Left ventricle myocardium inferior (tissue), 1 donor: Measurements from ENCODE around the gene WHAMM. TPM values are rescaled to one million over a fixed set of nuclear protein-coding genes. Genes with fewer than 3 reads are reported as not detected.

ENCODE experiments used
- DNase-seq: peaks from one replicate; pipeline ENCODE4 v3.0.0-alpha.2; 2020
- H3K27ac ChIP-seq: fragments of 200-600 bp; replicated peaks from 2 replicates; pipeline ENCODE4 v1.8.0; 2021
- H3K27me3 ChIP-seq: fragments of 200-600 bp; 2 replicates; pipeline ENCODE4 v1.8.0; 2021; ENCODE audit warnings: low read depth
- H3K36me3 ChIP-seq: fragments of 200-600 bp; 2 replicates; pipeline ENCODE4 v1.8.0; 2021
- H3K4me1 ChIP-seq: fragments of 200-600 bp; 2 replicates; pipeline ENCODE4 v1.8.0; 2021
- H3K4me3 ChIP-seq: fragments of 200-600 bp; 2 replicates; pipeline ENCODE4 v1.8.0; 2021; ENCODE audit warnings: mild to moderate bottlenecking, moderate library complexity
- H3K9me3 ChIP-seq: fragments of 200-600 bp; replicated peaks from 2 replicates; pipeline ENCODE4 v1.8.0; 2021
- intact Hi-C: fragments of 100-400 bp; cut with micrococcal nuclease; formaldehyde crosslinking; loops from one replicate; pipeline ENCODE4 v1.11.0; 2022
- total RNA-seq: library from RNA; stranded (reverse); fragmentation: NEBNext Ultra II Directional; extraction: Animal tissue kit (Norgen Biotek cat#: 25700); gene quantifications from one replicate; pipeline ENCODE4 v1.2.1, GENCODE V29; 2021
- TF ChIP-seq, protein P1 (sequence below): fragments of 200-600 bp; IDR thresholded peaks from 2 replicates; pipeline ENCODE4 v1.8.0; 2021; ENCODE audit warnings: antibody characterized with exemption, mild to moderate bottlenecking, borderline replicate concordance
- donor health status: DM: no; HTN: yes; CAD: no; lungs with severe emphysema.

WHAMM gene
- total RNA-seq, 1 donor from 2014 or later: 5.4 TPM

DNA sequence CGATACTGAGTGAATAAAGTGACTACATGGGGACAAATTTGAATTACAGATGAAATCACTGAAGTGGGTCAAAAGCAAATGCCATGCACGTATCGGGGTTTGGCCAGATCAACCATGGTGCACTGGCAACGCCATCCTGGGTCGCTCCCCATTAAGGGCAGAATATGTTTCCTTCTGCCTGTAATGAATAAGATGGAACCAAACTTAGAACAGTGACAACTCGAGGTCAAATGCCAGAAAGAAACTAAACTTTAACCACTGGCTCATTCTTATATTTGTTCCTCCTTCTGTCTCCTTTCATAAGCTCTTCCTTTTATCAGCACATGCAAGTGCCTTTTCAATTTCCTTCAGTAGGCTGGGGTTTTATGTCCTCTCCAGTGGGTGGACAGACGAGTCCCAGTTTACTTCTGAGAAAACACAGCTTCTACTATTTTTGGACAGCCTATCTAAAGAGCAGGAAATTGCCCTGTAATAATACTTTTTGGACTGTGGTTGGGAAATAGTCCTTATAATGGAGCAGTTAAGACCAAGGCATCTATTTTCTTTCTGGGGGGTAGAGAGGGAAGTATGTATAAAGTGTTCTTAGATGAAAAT, 61.4 kb downstream of the WHAMM start:
- Histone ChIP-seq H3K27me3 (no peaks in the 10 kb centered on the region), H3K9me3 (no peaks in the 10 kb centered on the region), H3K4me3 (no peak overlapping the region), H3K36me3 (no peaks in the 10 kb centered on the region), H3K27ac (no peak overlapping the region), H3K4me1 (peaks cover 26% of the 10 kb centered on the region)
- TF ChIP-seq, protein P1, sequence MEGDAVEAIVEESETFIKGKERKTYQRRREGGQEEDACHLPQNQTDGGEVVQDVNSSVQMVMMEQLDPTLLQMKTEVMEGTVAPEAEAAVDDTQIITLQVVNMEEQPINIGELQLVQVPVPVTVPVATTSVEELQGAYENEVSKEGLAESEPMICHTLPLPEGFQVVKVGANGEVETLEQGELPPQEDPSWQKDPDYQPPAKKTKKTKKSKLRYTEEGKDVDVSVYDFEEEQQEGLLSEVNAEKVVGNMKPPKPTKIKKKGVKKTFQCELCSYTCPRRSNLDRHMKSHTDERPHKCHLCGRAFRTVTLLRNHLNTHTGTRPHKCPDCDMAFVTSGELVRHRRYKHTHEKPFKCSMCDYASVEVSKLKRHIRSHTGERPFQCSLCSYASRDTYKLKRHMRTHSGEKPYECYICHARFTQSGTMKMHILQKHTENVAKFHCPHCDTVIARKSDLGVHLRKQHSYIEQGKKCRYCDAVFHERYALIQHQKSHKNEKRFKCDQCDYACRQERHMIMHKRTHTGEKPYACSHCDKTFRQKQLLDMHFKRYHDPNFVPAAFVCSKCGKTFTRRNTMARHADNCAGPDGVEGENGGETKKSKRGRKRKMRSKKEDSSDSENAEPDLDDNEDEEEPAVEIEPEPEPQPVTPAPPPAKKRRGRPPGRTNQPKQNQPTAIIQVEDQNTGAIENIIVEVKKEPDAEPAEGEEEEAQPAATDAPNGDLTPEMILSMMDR: no peak
- intact Hi-C loops: no loop called here
- DNase-seq: no peak

GRCh38 chr15:82871358-82871757, 61.9 kb downstream of the WHAMM start:
- Histone ChIP-seq H3K36me3 (no peaks in the 10 kb centered on the region), H3K4me1 (peaks cover 26% of the 10 kb centered on the region), H3K9me3 (no peaks in the 10 kb centered on the region), H3K4me3 (no peak overlapping the region), H3K27me3 (no peaks in the 10 kb centered on the region), H3K27ac (no peak overlapping the region)
- intact Hi-C loops: no loop called here
- no peak for DNase-seq
- TF ChIP-seq, protein P1: no peak

- Histone ChIP-seq H3K9me3 (no peaks in the 10 kb centered on the region), H3K27me3 (no peaks in the 10 kb centered on the region), H3K4me1 (peaks cover 26% of the 10 kb centered on the region), H3K4me3 (no peak overlapping the region), H3K27ac (no peak overlapping the region), H3K36me3 (no peaks in the 10 kb centered on the region)
- TF ChIP-seq, protein P1: no peak
- intact Hi-C loops: no loop called here
- no peak for DNase-seq
Observed at GRCh38 chr15:82871832-82872484, 62.5 kb downstream of the WHAMM start.

DNA sequence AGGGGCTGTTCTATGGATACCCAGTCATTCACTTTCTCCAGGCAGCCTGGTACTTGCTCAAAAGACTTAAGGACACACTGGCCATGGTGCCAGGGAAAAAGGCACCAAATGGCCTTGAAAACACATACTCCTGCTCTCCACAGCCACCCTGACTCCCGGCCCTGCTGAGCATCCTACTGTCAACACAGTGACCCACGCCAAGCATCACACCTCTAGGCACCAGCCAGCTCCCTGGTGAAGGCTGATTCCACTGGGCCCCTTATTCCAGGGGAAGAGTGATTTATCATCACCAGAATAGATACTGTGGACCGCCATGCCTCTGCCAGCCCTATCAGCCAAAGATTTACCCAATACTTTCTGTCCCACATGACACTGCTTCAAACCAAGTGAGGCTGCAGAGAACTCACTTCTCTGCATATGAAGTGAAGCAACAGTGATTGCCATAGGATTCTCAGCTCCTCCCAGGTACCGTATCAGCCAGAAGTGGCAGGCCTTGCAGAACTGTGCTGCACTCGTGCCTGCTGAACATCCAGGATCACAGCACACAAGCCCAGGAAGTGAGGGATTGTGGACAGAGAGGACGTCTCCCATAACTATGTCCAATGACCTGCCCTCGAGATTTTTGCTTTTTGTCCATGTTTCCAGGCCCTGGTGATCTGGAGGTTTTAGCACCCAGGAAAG, 63.7 kb downstream of the WHAMM start:
- intact Hi-C loops: no loop called here
- Histone ChIP-seq H3K4me1 (peaks cover 26% of the 10 kb centered on the region), H3K36me3 (no peaks in the 10 kb centered on the region), H3K4me3 (no peak overlapping the region), H3K27me3 (no peaks in the 10 kb centered on the region), H3K27ac (peak overlapping the region; percentile 15), H3K9me3 (no peaks in the 10 kb centered on the region)
- peak; percentile 42 for DNase-seq
- TF ChIP-seq, protein P1: no peak

GRCh38 chr15:82874267-82874666, 64.8 kb downstream of the WHAMM start:
- intact Hi-C loops: no loop called here
- no peaks in the 10 kb centered on the region for H3K36me3 ChIP-seq
- H3K27me3 ChIP-seq: no peaks in the 10 kb centered on the region
- H3K4me3 ChIP-seq: no peak overlapping the region
- TF ChIP-seq, protein P1: no peak
- H3K9me3 ChIP-seq: no peaks in the 10 kb centered on the region
- DNase-seq: no peak
- H3K27ac ChIP-seq: no peak overlapping the region
- peaks cover 26% of the 10 kb centered on the region for H3K4me1 ChIP-seq
